ENCODE results near the gene PPDPF. TPM values are rescaled to one million over a fixed set of nuclear protein-coding genes. Genes with fewer than 3 reads are reported as not detected.
A peak's percentile ranks its signal among the peaks of the same experiment; 100 is the strongest.

Gene PPDPF
- total RNA-seq, 1 experiment from 2014 or later, result 149 TPM

- peaks cover 2 to 5% of the 10 kb centered on the region in 2 experiments; a peak in 3 of 5 replicates for H3K9me3 Mint-ChIP-seq
Measured at GRCh38 chr20:63497138-63497945, 23.2 kb upstream of the PPDPF start.

More at GRCh38 chr20:63497138-63497945, 23.2 kb upstream of the PPDPF start:
- Histone ChIP-seq H3K27ac (ENCODE audit: insufficient read length, low read depth, low read length) (no peak overlapping the region), H2BK15ac (ENCODE audit: low read depth, low read length) (no peak overlapping the region), H2BK20ac (ENCODE audit: low read depth, low read length, poor library complexity, severe bottlenecking) (no peak overlapping the region), H4K5ac (ENCODE audit: insufficient read length, low read depth, low read length) (no peak overlapping the region), H2AFZ (ENCODE audit: low read length) (no peak overlapping the region), H3K9me3 (ENCODE audit: control insufficient read depth, low read depth, low read length) (no peaks in the 10 kb centered on the region), H3K9ac (ENCODE audit: extremely low read depth, insufficient read length, low read length) (no peak overlapping the region), H3K4me1 (ENCODE audit: insufficient read depth, low read length) (no peaks in the 10 kb centered on the region), H2BK12ac (ENCODE audit: insufficient read length, low read depth, low read length) (no peak overlapping the region), H4K8ac (replicated peaks; ENCODE audit: insufficient read length, low read depth, low read length) (no peak overlapping the region), H3K79me1 (ENCODE audit: insufficient read depth, low read depth, low read length, poor library complexity, severe bottlenecking) (no peaks in the 10 kb centered on the region), H3K27me3 (ENCODE audit: insufficient read depth, low read length) (peaks cover 4% of the 10 kb centered on the region; the same call in 1 of the 2 replicates), H3K4me2 (ENCODE audit: insufficient read depth, insufficient read length, low read length) (no peak overlapping the region), H3K23ac (ENCODE audit: insufficient read length, low read depth, low read length) (no peak overlapping the region), H3K23me2 (ENCODE audit: insufficient read length, low read depth, low read length, poor library complexity, severe bottlenecking) (peaks cover 5% of the 10 kb centered on the region), H2BK120ac (ENCODE audit: low read depth, low read length, poor library complexity, severe bottlenecking) (no peak overlapping the region), H4K91ac (ENCODE audit: insufficient read length, low read depth, low read length) (no peak overlapping the region), H3K4ac (ENCODE audit: low read depth, low read length) (no peak overlapping the region), H3T11ph (ENCODE audit: low read length) (no peak overlapping the region), H3K56ac (ENCODE audit: insufficient read length, low read depth, low read length) (no peak overlapping the region), H2BK5ac (ENCODE audit: insufficient read length, low read length) (no peak overlapping the region), H2AK5ac (ENCODE audit: insufficient read length, low read length) (no peak overlapping the region), H3K14ac (ENCODE audit: insufficient read depth, low read length) (no peak overlapping the region), H3K79me2 (ENCODE audit: insufficient read depth, low read length) (no peaks in the 10 kb centered on the region), H3K18ac (ENCODE audit: insufficient read length, low read depth, low read length) (no peak overlapping the region), H4K20me1 (ENCODE audit: control insufficient read depth, insufficient read depth, insufficient read length) (peaks cover 2% of the 10 kb centered on the region)
- H3K27ac Mint-ChIP-seq, result no peak overlapping the region
- H3K4me3 Mint-ChIP-seq, result peak overlapping the region in 1 of 2 experiments; percentile 35; a peak in 1 of 5 replicates
- peak; percentile 33 for DNase-seq
- peaks cover 5 to 12% (median 8%) of the 10 kb centered on the region in 3 experiments; a peak in 6 of 7 replicates for H3K36me3 Mint-ChIP-seq (ENCODE audit: insufficient read depth in 1 of 3, low read depth in 3 of 3)
- no peak for TF ChIP-seq CTCF (conservative IDR thresholded peaks at IDR 0.05)
- H3K27me3 Mint-ChIP-seq (ENCODE audit: low read depth), result peaks cover 46% of the 10 kb centered on the region
- H3K4me1 Mint-ChIP-seq, result peaks cover 4 to 10% of the 10 kb centered on the region in 2 experiments; a peak in 3 of 4 replicates
- no CpG with 5 or more reads among the region's 20 CpGs for WGBS (ENCODE audit: extremely low coverage, insufficient read length, low lambda C conversion rate)
